WTC11 (cell line): Measurements from ENCODE around the gene OAT.

Experiments
- ATF1 ChIP-seq: sonication (generic); formaldehyde crosslinking; IDR thresholded peaks from 2 replicates; pipeline ENCODE4 v1.8.1; 2023; ENCODE audit warnings: mild to moderate bottlenecking, moderate library complexity, missing genetic modification reagents
- CBFB ChIP-seq: sonication (generic); formaldehyde crosslinking; IDR thresholded peaks from 2 replicates; pipeline ENCODE4 v1.8.1; 2022; ENCODE audit warnings: mild to moderate bottlenecking, low read depth, missing genetic modification reagents
- ESRRA ChIP-seq: sonication (generic); formaldehyde crosslinking; IDR thresholded peaks from 2 replicates; pipeline ENCODE4 v1.8.1; 2022; ENCODE audit warnings: mild to moderate bottlenecking, missing genetic modification reagents, borderline replicate concordance
- GRHL2 ChIP-seq: fragments of 250-450 bp; sonication (Bioruptor Pico); IDR thresholded peaks from 2 replicates; pipeline ENCODE4 v1.8.0; 2022; ENCODE audit warnings: mild to moderate bottlenecking, moderate library complexity; ENCODE audit not compliant: insufficient replicate concordance, severe bottlenecking
- GTF2I ChIP-seq: fragments of 250-450 bp; sonication (Bioruptor Pico); conservative IDR thresholded peaks from 2 replicates; pipeline ENCODE4 v1.4.0; 2021; ENCODE audit warnings: mild to moderate bottlenecking
- JUN ChIP-seq: sonication (generic); formaldehyde crosslinking; IDR thresholded peaks from 2 replicates; pipeline ENCODE4 v1.8.0; 2023; ENCODE audit warnings: mild to moderate bottlenecking, missing genetic modification reagents
- NFYB ChIP-seq: sonication (generic); formaldehyde crosslinking; conservative IDR thresholded peaks from 2 replicates; pipeline ENCODE4 v1.8.0; 2022; ENCODE audit warnings: low read depth, missing genetic modification reagents
- TCF7 ChIP-seq: sonication (generic); formaldehyde crosslinking; IDR thresholded peaks from 2 replicates; pipeline ENCODE4 v1.8.0; 2022; ENCODE audit warnings: mild to moderate bottlenecking, low read depth, missing genetic modification reagents, moderate library complexity
- TF ChIP-seq, protein P1 (sequence below): fragments of 200-600 bp; IDR thresholded peaks from 2 replicates; pipeline ENCODE4 v1.8.0; 2022; ENCODE audit warnings: antibody characterized with exemption
- TF ChIP-seq, protein P2 (sequence below): fragments of 250-450 bp; sonication (Bioruptor Pico); IDR thresholded peaks from 2 replicates; pipeline ENCODE4 v1.9.0; 2021; ENCODE audit warnings: moderate library complexity, mild to moderate bottlenecking, inconsistent platforms, borderline replicate concordance
- TF ChIP-seq, protein P3 (sequence below): sonication (generic); formaldehyde crosslinking; IDR thresholded peaks from 2 replicates; pipeline ENCODE4 v1.8.0; 2022; ENCODE audit warnings: mild to moderate bottlenecking, missing genetic modification reagents

DNA sequence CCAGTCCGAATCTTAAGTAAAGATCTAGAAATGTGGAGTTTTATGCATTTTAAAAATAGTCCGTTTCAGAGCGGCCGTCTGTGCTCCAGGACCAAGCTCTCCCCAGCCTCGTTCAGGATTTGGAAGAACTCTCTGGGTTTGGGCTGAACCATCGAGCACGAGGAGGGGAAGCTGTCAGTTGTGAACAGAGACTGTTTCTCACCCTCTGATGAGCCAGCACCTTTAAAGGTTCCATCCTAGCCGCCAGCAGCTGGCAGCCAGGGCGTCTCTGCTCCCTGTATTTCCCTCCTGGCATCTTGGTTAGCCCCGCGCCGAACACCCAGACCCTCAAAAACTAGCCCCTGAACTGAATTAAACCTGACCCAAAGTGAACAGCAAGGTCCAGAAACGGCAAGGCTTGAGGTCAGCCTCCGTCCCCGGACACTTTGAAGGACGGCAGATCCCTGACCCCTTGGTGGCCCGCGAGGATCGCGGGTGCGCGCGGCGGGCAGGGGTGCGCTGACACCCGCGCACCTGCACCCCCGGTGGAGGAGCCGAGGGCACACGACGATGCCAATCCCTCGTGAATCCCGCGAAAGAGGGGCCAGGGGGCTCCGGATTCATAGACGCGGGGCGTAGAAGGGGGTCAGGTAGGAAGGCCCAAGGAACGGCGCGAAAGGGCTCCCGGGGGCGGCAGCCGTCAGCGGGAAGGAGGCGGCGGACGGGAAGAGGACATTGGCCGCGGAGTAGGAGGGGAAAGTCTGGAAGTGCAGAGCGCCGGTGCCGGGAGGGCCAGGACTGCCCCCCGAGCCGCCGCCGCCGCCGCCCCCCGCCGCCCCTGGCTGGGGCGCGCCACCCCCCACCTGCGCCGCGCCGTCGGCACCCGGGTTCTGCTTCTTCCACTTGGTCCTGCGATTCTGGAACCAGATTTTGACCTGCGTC is 28.4 kb upstream of the OAT start:
- TF ChIP-seq, protein P1, sequence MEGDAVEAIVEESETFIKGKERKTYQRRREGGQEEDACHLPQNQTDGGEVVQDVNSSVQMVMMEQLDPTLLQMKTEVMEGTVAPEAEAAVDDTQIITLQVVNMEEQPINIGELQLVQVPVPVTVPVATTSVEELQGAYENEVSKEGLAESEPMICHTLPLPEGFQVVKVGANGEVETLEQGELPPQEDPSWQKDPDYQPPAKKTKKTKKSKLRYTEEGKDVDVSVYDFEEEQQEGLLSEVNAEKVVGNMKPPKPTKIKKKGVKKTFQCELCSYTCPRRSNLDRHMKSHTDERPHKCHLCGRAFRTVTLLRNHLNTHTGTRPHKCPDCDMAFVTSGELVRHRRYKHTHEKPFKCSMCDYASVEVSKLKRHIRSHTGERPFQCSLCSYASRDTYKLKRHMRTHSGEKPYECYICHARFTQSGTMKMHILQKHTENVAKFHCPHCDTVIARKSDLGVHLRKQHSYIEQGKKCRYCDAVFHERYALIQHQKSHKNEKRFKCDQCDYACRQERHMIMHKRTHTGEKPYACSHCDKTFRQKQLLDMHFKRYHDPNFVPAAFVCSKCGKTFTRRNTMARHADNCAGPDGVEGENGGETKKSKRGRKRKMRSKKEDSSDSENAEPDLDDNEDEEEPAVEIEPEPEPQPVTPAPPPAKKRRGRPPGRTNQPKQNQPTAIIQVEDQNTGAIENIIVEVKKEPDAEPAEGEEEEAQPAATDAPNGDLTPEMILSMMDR, result no peak
- TF ChIP-seq JUN (CRISPR knock-in tag), result no peak
- no peak for TF ChIP-seq GRHL2 (CRISPR knock-in tag)
- no peak for TF ChIP-seq NFYB (CRISPR knock-in tag)
- TF ChIP-seq GTF2I (CRISPR knock-in tag), result no peak
- TF ChIP-seq ESRRA (CRISPR knock-in tag), result no peak
- TF ChIP-seq CBFB (CRISPR knock-in tag), result no peak
- TF ChIP-seq, protein P2, sequence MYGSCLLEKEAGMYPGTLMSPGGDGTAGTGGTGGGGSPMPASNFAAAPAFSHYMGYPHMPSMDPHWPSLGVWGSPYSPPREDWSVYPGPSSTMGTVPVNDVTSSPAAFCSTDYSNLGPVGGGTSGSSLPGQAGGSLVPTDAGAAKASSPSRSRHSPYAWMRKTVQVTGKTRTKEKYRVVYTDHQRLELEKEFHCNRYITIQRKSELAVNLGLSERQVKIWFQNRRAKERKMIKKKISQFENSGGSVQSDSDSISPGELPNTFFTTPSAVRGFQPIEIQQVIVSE (CRISPR knock-in tag), result no peak
- TF ChIP-seq ATF1 (CRISPR knock-in tag), result no peak
- TF ChIP-seq, protein P3, sequence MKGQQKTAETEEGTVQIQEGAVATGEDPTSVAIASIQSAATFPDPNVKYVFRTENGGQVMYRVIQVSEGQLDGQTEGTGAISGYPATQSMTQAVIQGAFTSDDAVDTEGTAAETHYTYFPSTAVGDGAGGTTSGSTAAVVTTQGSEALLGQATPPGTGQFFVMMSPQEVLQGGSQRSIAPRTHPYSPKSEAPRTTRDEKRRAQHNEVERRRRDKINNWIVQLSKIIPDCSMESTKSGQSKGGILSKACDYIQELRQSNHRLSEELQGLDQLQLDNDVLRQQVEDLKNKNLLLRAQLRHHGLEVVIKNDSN (CRISPR knock-in tag), result no peak
- TF ChIP-seq TCF7, result no peak
